ENCODE measurements around the gene ALG11.

GRCh38 chr13:52024481-52024880 lies 12.3 kb downstream of the ALG11 start, which contains the start of gene UTP14C:
- TF ChIP-seq GATA2 (IDR thresholded peaks at IDR 0.05; ENCODE audit: low read depth, low read length): no peak
- no peak for TF ChIP-seq GATA3 (IDR thresholded peaks at IDR 0.05; ENCODE audit: low read depth, low read length)
